ENCODE results near the gene MOK. TPM values are rescaled to one million over a fixed set of nuclear protein-coding genes. Genes with fewer than 3 reads are reported as not detected.

MOK gene
- total RNA-seq, 4 donors from 2014 or later, result 27.6 to 29.3 (median 28.8) TPM

GRCh38 chr14:102319351-102320032, 14.5 kb upstream of the MOK start, which contains the start of gene ZNF839:
Gene ZNF839 (plus strand): TSS chr14:102319746. CDS start chr14:102319766, 20 bp downstream.
- Histone ChIP-seq H3K9me3 (no peaks in the 10 kb centered on the region), H3K27ac (peak within 1 kb of the TSS; percentile 91 to 98 (median 93)), H3K27me3 (no peaks in the 10 kb centered on the region), H3K4me1 (peaks cover 0 to 68% (median 14%) of the 10 kb centered on the region in 4 donors), H3K36me3 (no peaks in the 10 kb centered on the region), H3K4me3 (peak within 1 kb of the TSS; percentile 64 to 88 (median 72))
- TF ChIP-seq POLR2A (IDR thresholded peaks at IDR 0.05), result peak; percentile 26 to 65
- peak; percentile 55 to 87 for TF ChIP-seq EP300 (IDR thresholded peaks at IDR 0.05)
- peak in 1 of 5 experiments; percentile 36 for TF ChIP-seq CTCF (IDR thresholded peaks at IDR 0.05)
- peak; percentile 85 to 89 for DNase-seq (ENCODE audit: low spot score in 2 of 2)
- 1% methylated on average over 45 to 46 of the region's 71 CpGs for WGBS, 2 donors

GRCh38 chr14:102318781-102319276, 13.9 kb upstream of the MOK start:
- Histone ChIP-seq H3K9me3 (no peaks in the 10 kb centered on the region), H3K4me1 (peaks cover 0 to 71% (median 14%) of the 10 kb centered on the region in 4 donors), H3K27me3 (no peaks in the 10 kb centered on the region), H3K27ac (peak overlapping the region; percentile 91 to 98 (median 93)), H3K36me3 (no peaks in the 10 kb centered on the region), H3K4me3 (peak overlapping the region; percentile 32 to 88 (median 72))
- DNase-seq (ENCODE audit: low spot score in 2 of 2), result peak in 1 of 2 donors; percentile 15
- TF ChIP-seq EP300 (IDR thresholded peaks at IDR 0.05), result no peak
- TF ChIP-seq CTCF (IDR thresholded peaks at IDR 0.05), result no peak
- no peak for TF ChIP-seq POLR2A (IDR thresholded peaks at IDR 0.05)
- 63 to 65% methylated on average over 15 of the region's 15 CpGs for WGBS, 2 donors

GRCh38 chr14:102317564-102318248, 12.7 kb upstream of the MOK start:
- H3K27me3 ChIP-seq, result no peaks in the 10 kb centered on the region
- no peaks in the 10 kb centered on the region for H3K36me3 ChIP-seq
- no peak for DNase-seq (ENCODE audit: low spot score in 2 of 2)
- no peak for TF ChIP-seq EP300 (IDR thresholded peaks at IDR 0.05)
- TF ChIP-seq CTCF (IDR thresholded peaks at IDR 0.05), result no peak
- TF ChIP-seq POLR2A (IDR thresholded peaks at IDR 0.05), result no peak
- no peaks in the 10 kb centered on the region for H3K9me3 ChIP-seq
- peak overlapping the region; percentile 75 to 89 (median 83) for H3K27ac ChIP-seq
- peaks cover 0 to 66% (median 12%) of the 10 kb centered on the region in 4 donors for H3K4me1 ChIP-seq
- 56 to 60% methylated on average over 12 of the region's 12 CpGs for WGBS, 2 donors
- H3K4me3 ChIP-seq, result peak overlapping the region in 3 of 4 donors; percentile 31 to 62 (median 57)

GRCh38 chr14:102316743-102317563, 12.0 kb upstream of the MOK start:
- 1% methylated on average over 52 to 54 of the region's 54 CpGs for WGBS, 2 donors
- Histone ChIP-seq H3K27ac (peak overlapping the region; percentile 75 to 89 (median 83)), H3K4me1 (peaks cover 0 to 64% (median 11%) of the 10 kb centered on the region in 4 donors), H3K4me3 (peak overlapping the region; percentile 40 to 62 (median 52)), H3K36me3 (no peaks in the 10 kb centered on the region), H3K9me3 (no peaks in the 10 kb centered on the region), H3K27me3 (no peaks in the 10 kb centered on the region)
- peak; percentile 88 for DNase-seq (ENCODE audit: low spot score in 2 of 2)
- TF ChIP-seq EP300 (IDR thresholded peaks at IDR 0.05) (peak; percentile 75 to 82), POLR2A (IDR thresholded peaks at IDR 0.05) (peak in 1 of 2 donors; percentile 24), CTCF (IDR thresholded peaks at IDR 0.05) (peak; percentile 85 to 95 (median 94))

All from tibial nerve (tissue), 4 donors.